Measurements from ENCODE around the gene DLL3.

GRCh38 chr19:39492788-39493187 lies 6.0 kb upstream of the DLL3 start:
- TF ChIP-seq POLR2A (IDR thresholded peaks at IDR 0.05) (no peak), CTCF (IDR thresholded peaks at IDR 0.05) (no peak), POLR2AphosphoS5 (IDR thresholded peaks at IDR 0.05; ENCODE audit: insufficient read depth in 1 of 2, low read depth in 1 of 2) (no peak)
